DOHH2 (cell line): ENCODE measurements around the gene ILF2.

Experiments
- H3F3A ChIP-seq: fragments of 200-600 bp; sonication (generic), shearing (Covaris generic); 2 replicates; pipeline ENCODE4 v1.6.0; 2016; ENCODE audit warnings: antibody characterized with exemption, mild to moderate bottlenecking; ENCODE audit not compliant: control insufficient read depth, insufficient read depth
- H3K27ac ChIP-seq: fragments of 200-600 bp; sonication (generic); 2 replicates; pipeline ENCODE4 v1.5.1; 2014; ENCODE audit warnings: low read depth, mild to moderate bottlenecking, low read length, moderate library complexity
- H3K27me3 ChIP-seq: fragments of 200-600 bp; sonication (generic); 2 replicates; pipeline ENCODE4 v1.6.1; 2014; ENCODE audit warnings: mild to moderate bottlenecking, low read length, mixed read lengths; ENCODE audit not compliant: control insufficient read depth
- H3K36me3 ChIP-seq: fragments of 200-600 bp; sonication (generic); 2 replicates; pipeline ENCODE4 v1.6.1; 2014; ENCODE audit warnings: mild to moderate bottlenecking, low read length, moderate library complexity, mixed read lengths; ENCODE audit not compliant: control insufficient read depth
- H3K4me1 ChIP-seq: fragments of 200-600 bp; sonication (generic); 2 replicates; pipeline ENCODE4 v1.6.1; 2014; ENCODE audit warnings: mild to moderate bottlenecking, low read length, mixed read lengths; ENCODE audit not compliant: control insufficient read depth
- H3K4me2 ChIP-seq: fragments of 200-600 bp; sonication (generic); 2 replicates; pipeline ENCODE4 v1.6.0; 2014; ENCODE audit warnings: mild to moderate bottlenecking, low read length, moderate library complexity
- H3K4me3 ChIP-seq: fragments of 200-600 bp; sonication (generic); 2 replicates; pipeline ENCODE4 v1.5.1; 2014; ENCODE audit warnings: mild to moderate bottlenecking, low read length, mixed read lengths
- H3K79me2 ChIP-seq: fragments of 200-600 bp; sonication (generic); 2 replicates; pipeline ENCODE4 v1.6.1; 2014; ENCODE audit warnings: mild to moderate bottlenecking, low read length, mixed read lengths; ENCODE audit not compliant: control insufficient read depth
- H3K9me2 ChIP-seq: fragments of 200-600 bp; sonication (generic); replicated peaks from 2 replicates; pipeline ENCODE4 v1.6.1; 2014; ENCODE audit warnings: mild to moderate bottlenecking, low read length, mixed read lengths; ENCODE audit not compliant: control insufficient read depth
- H3K9me3 ChIP-seq: fragments of 200-600 bp; sonication (generic); 2 replicates; pipeline ENCODE4 v1.6.1; 2014; ENCODE audit warnings: antibody characterized with exemption, low read length, mixed read lengths; ENCODE audit not compliant: control insufficient read depth, insufficient read depth
- H4K20me1 ChIP-seq: fragments of 200-600 bp; sonication (generic); 2 replicates; pipeline ENCODE4 v1.6.0; 2014; ENCODE audit warnings: low read depth, mild to moderate bottlenecking, antibody characterized with exemption, low read length, moderate library complexity; ENCODE audit not compliant: control insufficient read depth, insufficient read depth
- CTCF ChIP-seq: fragments of 200-600 bp; sonication (generic); IDR thresholded peaks from one replicate; pipeline ENCODE4 v1.5.1; 2014; ENCODE audit warnings: antibody characterized with exemption, mild to moderate bottlenecking, low read depth, low read length; ENCODE audit not compliant: poor library complexity, severe bottlenecking
- EZH2phosphoT487 ChIP-seq: fragments of 200-600 bp; sonication (generic); IDR thresholded peaks from 2 replicates; pipeline ENCODE4 v1.6.1; 2017; ENCODE audit warnings: borderline replicate concordance, mild to moderate bottlenecking, antibody characterized with exemption, low read length, moderate library complexity, mixed read lengths

Gene ILF2

GRCh38 chr1:153647346-153647714 lies 23.5 kb downstream of the ILF2 start:
- no peaks in the 10 kb centered on the region for H3K4me1 ChIP-seq
- H4K20me1 ChIP-seq, result no peaks in the 10 kb centered on the region
- no peak overlapping the region for H3K27ac ChIP-seq
- no peaks in the 10 kb centered on the region for H3K9me2 ChIP-seq
- H3K9me3 ChIP-seq, result no peaks in the 10 kb centered on the region
- TF ChIP-seq CTCF, result no peak
- no peak for TF ChIP-seq EZH2phosphoT487
- no peaks in the 10 kb centered on the region for H3K79me2 ChIP-seq
- H3K4me2 ChIP-seq, result no peak overlapping the region
- no peak overlapping the region for H3K4me3 ChIP-seq
- peaks cover 17% of the 10 kb centered on the region for H3F3A ChIP-seq
- H3K36me3 ChIP-seq, result peaks cover 50% of the 10 kb centered on the region
- H3K27me3 ChIP-seq, result no peaks in the 10 kb centered on the region

- Histone ChIP-seq H3F3A (peaks cover 17% of the 10 kb centered on the region), H3K36me3 (peaks cover 55% of the 10 kb centered on the region), H3K4me1 (no peaks in the 10 kb centered on the region)
These were observed 24.0 kb downstream of the ILF2 start for GRCh38 chr1:153646672-153647345.

DNA sequence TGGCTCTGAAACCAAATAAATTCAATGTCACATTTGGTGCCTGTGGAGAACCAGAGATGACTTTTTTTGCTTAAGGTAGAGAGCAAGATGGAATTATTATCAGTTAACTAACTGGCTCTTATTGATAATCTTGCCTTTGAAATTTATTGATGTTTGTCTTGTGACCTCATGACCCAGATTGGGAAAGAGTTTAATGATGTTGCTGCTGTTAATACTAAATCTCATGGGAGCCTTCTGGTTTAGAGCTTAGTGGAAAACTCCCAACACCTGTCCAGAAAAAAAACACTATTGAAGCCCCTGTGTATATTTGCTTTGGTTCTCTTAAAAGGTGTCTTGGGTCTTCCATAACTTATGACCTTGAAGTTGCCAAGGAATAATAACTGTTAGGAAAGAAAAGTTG lies 27.0 kb downstream of the ILF2 start:
- H3K4me3 ChIP-seq, result no peak overlapping the region
- peaks cover 12% of the 10 kb centered on the region for H3K79me2 ChIP-seq
- H3K9me3 ChIP-seq, result no peaks in the 10 kb centered on the region
- no peaks in the 10 kb centered on the region for H3K4me1 ChIP-seq
- H3K9me2 ChIP-seq, result no peaks in the 10 kb centered on the region
- peaks cover 85% of the 10 kb centered on the region for H3K36me3 ChIP-seq
- no peak overlapping the region for H3K4me2 ChIP-seq
- no peaks in the 10 kb centered on the region for H4K20me1 ChIP-seq
- TF ChIP-seq EZH2phosphoT487 (no peak), CTCF (no peak)
- H3F3A ChIP-seq, result peaks cover 17% of the 10 kb centered on the region
- H3K27me3 ChIP-seq, result no peaks in the 10 kb centered on the region
- no peak overlapping the region for H3K27ac ChIP-seq

More at GRCh38 chr1:153646672-153647345, 24.0 kb downstream of the ILF2 start:
- Histone ChIP-seq H3K79me2 (no peaks in the 10 kb centered on the region; the same call in 1 of the 2 replicates), H3K9me2 (no peaks in the 10 kb centered on the region), H3K4me3 (no peak overlapping the region), H4K20me1 (no peaks in the 10 kb centered on the region), H3K27ac (no peak overlapping the region), H3K4me2 (no peak overlapping the region), H3K9me3 (no peaks in the 10 kb centered on the region), H3K27me3 (no peaks in the 10 kb centered on the region)
- TF ChIP-seq CTCF (no peak), EZH2phosphoT487 (no peak)
